Right lung (tissue), 10 donors: Measurements from ENCODE around the gene NRAP. TPM values are rescaled to one million over a fixed set of nuclear protein-coding genes. Genes with fewer than 3 reads are reported as not detected.

ENCODE experiments used
- DNase-seq, 2 donors: peaks; one replicate each; pipeline ENCODE4 v3.0.0-alpha.2; 2013
- long read RNA-seq, 8 donors: transcript quantifications; one replicate each; lab custom pipeline, GENCODE V29; 2026
- polyA plus RNA-seq, 5 donors: library from polyadenylated mRNA; unstranded; fragments of 120-200 nt; gene quantifications; one replicate each; pipeline versions ENCODE4 v1.2.1 to v1.2.3, GENCODE V29; 2013; ENCODE audit warnings: inconsistent platforms in 1 of 5, low replicate concordance in 1 of 5; ENCODE audit not compliant: insufficient read length in 5 of 5, insufficient read depth in 1 of 5

Gene NRAP, protein sequence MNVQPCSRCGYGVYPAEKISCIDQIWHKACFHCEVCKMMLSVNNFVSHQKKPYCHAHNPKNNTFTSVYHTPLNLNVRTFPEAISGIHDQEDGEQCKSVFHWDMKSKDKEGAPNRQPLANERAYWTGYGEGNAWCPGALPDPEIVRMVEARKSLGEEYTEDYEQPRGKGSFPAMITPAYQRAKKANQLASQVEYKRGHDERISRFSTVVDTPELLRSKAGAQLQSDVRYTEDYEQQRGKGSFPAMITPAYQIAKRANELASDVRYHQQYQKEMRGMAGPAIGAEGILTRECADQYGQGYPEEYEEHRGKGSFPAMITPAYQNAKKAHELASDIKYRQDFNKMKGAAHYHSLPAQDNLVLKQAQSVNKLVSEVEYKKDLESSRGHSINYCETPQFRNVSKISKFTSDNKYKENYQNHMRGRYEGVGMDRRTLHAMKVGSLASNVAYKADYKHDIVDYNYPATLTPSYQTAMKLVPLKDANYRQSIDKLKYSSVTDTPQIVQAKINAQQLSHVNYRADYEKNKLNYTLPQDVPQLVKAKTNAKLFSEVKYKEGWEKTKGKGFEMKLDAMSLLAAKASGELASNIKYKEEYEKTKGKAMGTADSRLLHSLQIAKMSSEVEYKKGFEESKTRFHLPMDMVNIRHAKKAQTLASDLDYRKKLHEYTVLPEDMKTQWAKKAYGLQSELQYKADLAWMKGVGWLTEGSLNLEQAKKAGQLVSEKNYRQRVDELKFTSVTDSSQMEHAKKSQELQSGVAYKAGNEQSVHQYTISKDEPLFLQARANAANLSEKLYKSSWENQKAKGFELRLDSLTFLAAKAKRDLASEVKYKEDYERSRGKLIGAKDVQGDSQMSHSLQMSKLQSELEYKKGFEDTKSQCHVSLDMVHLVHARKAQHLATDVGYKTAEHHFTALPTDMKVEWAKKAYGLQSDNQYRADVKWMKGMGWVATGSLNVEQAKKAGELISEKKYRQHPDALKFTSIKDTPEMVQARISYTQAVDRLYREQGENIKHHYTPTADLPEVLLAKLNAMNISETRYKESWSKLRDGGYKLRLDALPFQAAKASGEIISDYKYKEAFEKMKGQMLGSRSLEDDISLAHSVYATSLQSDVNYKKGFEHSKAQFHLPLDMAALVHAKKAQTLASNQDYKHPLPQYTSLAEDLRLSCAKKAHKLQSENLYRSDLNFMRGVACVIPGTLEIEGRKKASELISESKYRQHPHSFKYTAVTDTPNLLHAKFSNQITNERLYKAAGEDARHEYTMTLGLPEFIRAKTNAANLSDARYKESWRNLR (N-terminal part only)
- polyA plus RNA-seq: under 1 TPM in 4 of 5 donors, not detected in 1; 0.03 to 0.29 (median 0.03) TPM
- long read RNA-seq, donor 1: 0 reads
- long read RNA-seq, donor 2: 0 reads
- long read RNA-seq, donor 3: 0 reads
- long read RNA-seq, donor 4: 0 reads
- long read RNA-seq, donor 5: 0 reads
- long read RNA-seq, donor 6: 0 reads
- long read RNA-seq, donor 7: 0 reads
- long read RNA-seq, donor 8: 0 reads

DNA sequence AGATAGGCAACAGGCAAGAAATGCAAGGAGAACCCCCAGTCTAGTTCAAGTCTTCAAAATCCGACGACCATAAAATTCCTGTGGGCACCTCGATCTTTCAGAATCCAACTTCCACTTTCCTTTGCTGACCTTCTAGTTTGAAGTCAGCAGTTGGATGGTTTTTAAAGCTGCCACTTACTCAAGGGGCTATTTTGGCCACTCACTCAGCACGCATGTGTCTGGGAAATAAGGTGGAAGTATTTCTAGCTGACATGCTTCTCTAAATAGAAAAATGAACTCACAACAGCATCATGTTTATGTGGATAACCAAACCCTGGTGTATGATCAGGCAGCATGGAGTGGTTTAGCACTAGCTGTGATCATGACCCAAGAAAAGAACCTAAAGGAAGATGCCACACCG lies at the start of gene NRAP:
TSS of gene NRAP (minus strand) at position 134 of the 400 bp plus-strand sequence. CDS start 159 bp downstream, outside the sequence.
- no peak for DNase-seq

DNA sequence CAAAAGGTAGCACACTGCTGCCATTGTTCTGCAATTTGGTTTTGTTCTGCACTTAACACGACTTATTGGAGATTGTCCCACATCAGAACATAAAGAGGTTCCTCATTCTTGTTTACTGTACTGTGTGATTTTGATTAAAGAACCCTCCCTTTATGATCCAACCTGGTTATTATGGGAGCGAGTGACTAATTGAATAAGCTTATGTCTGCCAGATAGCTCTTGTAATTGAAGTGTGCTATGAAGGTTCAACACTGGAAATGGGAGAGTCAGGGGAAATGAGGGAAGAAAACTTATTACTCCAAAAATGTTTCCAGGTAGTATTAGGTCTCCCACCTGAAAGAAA lies 49.8 kb upstream of the NRAP start:
- DNase-seq: no peak

DNA sequence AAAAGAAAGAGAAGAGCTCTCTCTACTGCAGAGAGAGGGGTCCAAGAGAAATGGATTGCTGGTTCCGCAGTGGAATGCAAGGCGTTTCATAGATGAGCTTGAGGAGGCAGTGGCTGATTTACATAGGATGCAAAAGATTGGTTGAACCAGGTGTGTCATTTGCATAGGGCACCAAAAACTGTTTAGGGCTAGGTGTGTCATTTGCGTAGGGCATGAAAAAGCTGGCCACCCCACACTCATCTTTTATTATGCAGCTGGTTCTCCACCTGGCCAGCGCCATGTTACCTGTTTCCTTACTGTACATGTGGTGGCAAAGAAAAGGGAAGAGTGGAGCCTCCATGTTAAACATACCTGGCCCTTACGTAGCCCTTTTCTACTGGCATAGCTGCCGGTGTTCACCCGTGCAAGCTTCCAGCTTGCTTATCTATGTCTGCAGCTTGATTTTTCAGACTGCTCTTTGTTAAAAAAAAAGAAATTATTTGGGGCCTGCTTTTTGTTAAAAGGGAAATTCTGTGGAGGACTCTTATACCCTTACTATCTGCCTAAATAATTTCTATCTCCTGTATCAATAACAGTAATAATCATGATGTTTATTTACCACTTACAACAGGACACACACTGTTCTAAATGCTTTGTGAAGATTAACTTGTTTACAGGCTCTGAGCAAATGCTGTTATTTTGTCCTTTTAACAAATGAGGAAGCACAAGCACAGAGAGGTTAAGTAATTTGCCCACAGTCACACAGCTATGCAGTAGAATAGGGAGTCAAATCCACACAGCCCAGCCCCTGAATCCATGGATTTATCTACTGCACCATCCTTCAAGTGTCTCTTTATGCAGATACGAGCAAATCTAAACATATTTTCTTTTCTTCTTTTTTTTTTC lies 49.2 kb upstream of the NRAP start:
- DNase-seq: no peak

DNA sequence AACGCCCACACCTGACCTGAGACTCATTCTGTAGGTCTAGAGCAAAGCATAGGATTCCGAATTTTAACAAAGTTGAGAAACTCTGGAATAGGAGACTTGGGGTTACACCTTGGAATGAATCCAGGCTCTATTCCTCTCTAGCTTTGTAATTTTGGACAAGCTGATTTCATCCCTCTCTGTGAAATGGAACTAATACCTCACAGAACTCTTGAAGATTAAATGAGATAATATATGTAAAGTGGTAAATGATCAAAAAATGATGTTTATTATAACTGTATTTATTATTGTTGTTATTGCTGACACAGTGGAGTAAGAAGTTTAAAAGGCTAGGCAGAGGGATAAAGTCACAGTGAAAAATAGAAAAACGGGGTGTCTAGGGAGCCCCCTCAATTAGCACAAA lies 48.2 kb upstream of the NRAP start:
- DNase-seq: no peak

DNA sequence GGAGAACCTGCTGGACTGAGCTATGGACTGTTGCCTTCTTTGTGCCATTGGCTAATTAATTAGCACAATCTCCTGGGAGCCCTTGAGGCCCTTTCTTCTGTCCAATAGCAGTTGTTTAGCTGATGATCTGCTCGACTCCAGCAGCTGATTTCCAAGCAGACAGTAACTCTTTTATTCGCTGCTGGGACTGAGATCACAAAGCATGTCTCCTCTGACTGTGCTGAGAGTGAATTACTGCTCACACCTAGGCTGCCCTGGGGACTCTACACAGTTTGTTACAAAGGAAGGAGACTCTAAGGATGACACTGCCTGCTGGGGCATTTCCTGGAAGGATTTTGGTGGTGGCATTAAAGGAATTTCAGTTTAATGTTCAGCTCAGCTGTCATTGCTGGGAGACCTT lies 47.3 kb upstream of the NRAP start:
- DNase-seq: no peak

DNA sequence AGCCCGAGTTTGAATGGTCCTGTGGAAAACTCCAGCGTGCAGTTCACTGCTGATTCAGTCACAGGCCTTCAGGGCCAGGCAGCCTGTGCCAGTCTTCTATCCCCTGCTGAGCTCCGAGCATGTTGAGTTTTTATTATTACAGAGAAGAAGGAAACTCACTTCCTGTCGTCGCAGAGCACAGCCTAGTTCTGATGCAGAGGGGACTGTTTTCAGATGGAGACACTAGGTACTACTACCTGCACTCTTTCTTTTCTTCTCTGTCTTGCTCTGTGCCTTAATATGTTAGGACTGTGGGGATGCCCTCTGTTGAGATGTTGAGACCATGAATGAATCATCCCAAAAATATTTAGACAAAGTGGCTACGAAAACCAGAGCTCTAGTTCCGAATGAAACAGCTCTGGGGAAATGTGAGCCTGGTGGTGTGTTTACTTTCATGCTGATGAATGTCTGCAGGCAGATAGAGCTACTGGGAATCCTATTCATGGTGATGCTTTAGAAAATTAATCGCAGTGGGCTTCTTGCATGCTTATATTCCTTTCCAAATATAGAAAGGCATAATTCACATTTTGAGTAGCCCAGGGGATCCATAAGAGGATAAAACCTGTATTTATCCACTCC lies 45.5 kb upstream of the NRAP start:
- DNase-seq: no peak

DNA sequence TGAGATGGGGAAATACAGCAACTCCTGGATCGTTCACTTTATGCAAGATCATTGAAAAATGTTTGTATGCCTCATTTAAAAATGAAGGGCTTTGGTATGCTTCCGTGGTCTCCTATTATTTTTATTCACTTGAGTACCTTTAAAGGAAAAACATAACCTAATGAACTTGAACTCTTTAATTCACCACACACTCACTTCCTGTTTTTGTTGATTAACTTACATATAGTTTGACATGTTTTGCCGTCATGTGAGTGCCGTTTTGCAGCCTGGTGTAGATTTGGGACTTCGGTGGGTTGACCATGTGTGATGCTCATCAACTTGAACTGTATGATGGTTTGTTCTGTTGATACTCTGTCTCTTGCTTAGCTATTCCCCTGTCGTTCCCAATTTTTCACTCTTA lies 44.8 kb upstream of the NRAP start:
- no peak for DNase-seq

DNA sequence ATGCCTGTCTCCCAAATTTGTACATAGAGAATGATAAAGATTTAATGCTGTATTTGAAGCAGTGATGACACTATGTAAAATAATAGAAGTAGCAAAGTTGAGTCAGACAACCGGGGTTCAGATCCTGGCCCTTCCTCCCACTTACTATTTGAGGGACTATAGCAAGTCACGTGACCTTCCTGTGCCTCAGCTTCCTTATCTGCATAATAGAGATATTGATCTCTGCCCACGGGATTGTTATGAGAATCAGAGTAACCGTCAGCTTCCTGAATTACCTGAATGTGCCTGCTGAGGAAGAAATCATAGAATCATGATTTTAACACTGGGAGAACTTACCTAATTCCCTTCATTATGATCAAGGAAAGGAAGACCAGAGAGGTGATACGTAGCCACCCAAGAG lies 42.8 kb upstream of the NRAP start:
- DNase-seq: no peak

DNA sequence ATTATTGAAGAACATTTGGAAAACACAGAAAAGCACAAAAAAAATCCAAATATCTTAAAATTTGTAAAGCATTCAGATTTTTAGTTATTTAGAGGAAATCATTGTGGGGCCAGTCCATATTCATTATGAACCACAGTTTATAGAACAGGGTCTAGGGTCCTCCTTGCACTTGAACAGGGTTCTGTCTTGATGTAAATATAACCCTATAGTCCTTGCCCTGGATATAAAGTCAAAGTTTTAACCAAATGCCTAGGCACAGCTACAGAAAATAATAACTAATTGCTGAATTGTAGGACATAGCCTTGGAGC lies 41.5 kb upstream of the NRAP start:
- no peak for DNase-seq

DNA sequence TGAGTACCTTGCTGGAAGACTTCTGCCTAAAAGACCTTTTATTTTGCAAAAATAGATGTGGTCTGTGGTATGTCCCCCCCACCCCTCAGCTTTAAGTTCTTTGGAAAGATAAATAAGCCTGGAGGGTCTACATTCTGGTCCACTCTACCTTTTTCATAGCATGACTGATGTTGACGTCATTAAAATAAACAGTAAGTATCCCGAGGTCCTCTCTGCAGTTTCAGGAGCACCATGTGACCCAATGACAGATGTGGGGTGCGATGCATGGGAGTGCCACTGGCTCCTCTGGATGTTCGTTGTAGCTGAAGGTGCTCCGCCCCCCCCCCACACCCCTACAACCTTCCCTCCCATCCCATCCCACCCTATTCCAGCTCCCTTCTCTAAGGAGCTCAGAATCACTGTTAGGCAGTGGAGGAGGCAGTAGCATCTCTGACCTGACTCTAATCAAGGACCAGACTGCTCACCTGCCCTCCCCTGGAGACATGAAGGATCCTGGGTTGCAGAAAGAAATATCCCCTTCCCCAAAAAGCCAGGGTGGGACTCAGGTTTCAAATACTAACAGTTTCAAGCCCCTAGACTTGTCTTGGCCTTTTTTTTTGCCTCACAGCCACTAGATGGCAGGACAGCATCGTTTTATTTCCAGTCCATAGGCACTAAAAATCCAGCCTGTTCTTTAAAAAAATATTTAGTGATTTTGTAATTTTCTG lies 40.9 kb upstream of the NRAP start:
- peak; percentile 15 to 34 for DNase-seq

DNA sequence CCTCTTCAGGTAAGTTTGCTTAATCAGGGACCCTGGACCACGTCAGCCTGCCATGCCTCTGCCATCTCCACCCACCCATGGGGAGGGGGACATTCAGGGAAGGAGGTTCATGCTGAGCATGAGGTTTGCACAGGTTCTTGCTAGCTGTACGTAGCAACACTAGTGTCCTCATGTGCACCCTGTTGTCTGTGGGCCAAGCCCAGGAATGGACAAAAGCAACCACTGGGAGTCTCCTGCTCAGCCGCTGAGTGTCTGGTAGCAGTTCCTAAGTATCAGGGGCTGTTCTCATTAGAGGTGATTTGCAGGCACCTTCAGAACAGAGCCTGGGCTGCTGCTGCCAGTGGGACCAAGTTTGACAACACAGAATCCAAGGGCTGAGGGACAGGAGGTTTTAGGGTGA lies 33.8 kb upstream of the NRAP start:
- DNase-seq: no peak

DNA sequence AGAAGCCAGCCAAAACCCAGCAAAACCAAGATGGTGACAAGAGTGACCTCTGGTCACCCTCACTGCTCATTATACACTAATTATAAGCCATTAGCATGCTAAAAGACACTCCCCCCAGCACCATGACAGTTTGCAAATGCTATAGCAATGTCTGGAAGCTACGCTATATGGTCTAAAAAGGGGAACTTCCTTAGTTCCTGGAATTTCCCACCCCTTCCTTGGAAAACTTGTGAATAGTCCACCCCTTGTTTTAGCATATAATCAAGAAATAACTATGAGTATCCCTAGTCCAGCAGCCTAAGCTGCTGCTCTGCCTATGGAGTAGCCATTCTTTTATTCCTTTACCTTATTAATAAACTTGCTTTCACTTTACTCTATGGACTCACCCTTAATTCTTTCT lies 31.9 kb upstream of the NRAP start:
- DNase-seq: no peak

DNA sequence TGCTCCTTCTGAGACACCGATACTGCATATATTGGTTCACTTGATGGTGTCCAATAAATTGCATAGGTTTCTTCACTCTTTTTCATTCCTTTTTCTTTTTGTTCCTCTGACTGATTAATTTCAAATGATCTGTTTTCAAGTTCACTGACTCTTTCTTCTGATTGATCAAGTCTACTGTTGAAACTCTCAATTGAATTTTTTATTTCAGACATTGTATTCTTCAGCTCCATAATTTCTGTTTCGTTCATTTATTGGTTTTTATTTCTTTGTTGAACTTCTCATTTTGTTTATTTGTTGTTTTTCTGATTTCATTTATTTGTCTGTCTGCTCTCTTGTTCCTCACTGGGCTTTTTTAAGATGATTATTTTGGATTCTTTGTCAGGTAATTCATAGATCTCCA lies 29.5 kb upstream of the NRAP start:
- no peak for DNase-seq

DNA sequence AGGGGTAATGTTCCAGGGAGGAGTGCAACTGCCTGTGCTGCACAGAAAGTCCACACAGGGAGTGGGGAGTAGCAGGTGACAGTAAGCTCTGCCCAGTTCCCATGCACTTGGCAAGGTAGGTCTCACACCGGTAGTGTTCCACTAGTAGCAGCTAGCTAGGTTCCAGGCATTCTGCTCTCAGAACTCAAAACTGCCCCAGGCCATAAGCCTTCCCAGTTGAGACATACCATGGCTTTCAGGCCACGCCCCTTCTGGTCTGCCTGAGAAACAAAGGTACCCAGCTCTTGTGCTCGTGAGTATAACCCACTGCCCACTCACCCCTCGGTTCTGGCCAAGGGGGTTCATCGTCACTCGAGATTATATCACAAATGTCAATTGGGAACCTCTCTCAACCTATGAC lies 28.4 kb upstream of the NRAP start:
- no peak for DNase-seq

DNA sequence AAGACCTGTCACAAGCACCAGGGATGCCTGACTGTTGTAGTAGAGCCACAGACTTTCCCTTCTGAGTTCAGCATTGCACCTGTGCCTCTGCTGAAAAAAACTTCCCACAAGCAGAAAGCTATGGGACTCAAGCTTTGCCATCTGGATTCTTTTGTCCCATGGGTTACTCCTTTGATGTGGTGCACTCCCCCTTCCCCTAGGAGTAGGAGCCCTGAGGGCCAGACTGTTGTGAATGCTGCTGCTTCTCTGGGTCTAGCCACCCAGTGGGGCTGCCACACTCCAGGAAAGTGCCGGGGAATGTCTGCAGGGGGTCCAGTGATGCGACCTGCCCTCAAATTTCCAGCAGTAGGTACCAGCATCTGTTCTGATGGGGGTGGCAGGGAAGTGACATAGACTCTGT lies 27.5 kb upstream of the NRAP start:
- DNase-seq: no peak

DNA sequence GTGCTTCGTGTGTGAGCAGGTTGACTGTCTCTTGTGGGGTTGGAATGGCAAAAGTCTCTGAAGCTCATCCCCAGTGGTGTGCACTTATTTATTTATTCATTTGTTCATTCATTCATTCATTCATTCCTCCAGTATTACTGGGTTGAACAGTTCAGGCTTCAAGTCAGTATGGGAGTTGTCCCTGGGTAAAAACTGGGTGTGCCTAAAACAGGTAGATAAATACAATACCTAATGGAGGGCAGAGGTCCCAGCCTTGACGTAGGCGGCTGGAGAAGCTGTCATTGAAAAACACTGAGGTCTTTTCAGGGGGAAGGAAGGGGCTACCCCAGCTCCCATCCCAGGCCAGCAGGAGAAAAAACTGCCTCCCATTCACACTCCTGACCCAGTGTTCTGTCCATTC lies 26.9 kb upstream of the NRAP start:
- DNase-seq: no peak

DNA sequence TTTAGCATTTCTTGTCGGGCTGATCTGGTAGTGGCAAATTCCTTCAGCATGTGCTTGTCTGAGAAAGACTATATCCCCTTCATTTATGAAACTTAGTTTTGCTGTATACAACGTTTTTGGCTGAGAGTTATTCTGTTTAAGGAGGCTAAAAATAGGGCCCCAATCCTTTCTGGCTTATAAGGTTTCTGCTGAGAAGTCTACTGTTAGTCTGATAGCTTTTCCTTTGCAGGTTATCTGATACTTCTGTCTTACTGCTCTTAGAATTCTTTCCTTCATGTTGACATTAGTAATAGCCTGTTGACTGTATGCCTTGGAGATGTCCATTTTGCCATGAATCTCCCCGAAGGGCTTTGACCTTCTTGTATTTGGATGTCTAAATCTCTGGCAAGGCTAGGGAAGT lies 25.7 kb upstream of the NRAP start:
- no peak for DNase-seq

DNA sequence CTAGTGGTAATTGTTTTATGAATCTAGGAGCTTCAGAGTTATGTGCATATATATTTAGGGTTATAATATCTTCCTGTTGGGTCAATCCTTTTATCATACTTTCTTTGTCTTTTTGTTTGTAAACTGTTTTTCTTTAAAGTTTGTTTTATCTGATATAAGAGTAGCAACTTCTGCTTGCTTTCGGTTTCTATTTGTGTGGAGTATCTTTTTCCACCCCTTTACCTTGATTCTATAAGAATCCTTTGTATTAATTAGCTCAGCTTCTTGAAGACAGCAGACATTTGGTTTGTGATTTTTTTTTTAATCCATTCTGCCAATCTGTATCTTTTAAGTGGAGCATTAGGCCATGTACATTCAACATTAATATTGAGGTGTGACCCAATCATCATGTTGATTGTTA lies 25.2 kb upstream of the NRAP start:
- DNase-seq: no peak

DNA sequence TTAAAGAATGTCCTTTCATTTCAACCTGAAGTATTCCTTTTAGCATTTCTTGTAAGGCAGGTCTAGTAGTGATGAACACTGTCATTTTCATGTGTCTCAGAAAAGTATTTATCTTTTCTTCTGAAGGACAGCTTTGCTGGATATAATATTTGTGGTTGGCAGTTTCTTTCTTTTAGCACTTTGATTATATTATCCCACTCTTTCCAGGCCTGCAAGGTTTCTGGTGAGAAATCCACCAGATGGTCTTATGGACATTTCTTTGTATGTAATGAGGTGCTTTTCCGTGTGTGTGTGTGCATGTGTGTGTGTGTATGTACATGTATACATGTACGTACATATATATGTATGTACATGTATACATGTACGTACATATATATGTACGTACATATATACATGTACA lies 23.2 kb upstream of the NRAP start:
- DNase-seq: no peak

DNA sequence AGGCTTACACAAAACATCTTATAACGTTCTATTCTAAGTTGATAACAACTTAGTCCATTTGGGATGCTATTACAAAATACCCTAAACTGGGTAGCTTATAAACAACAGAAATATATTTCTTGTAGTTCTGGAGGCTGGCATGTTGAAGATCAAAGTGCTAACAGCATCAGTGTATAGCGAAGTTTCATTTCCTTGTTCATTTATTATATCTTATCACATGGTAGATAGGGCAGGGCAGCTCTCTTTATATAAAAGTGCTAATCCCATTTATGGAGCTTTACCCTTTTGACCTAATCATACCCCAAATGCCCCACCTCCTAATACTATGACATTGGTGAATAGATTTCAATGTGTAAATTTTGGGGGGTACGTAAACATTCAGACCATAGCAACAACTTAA lies 22.2 kb upstream of the NRAP start:
- DNase-seq: no peak
